OCI-LY7 (cell line): ENCODE data around the gene CACNA2D1.

Source experiments
- EZH2phosphoT487 ChIP-seq: fragments of 200-600 bp; sonication (generic); IDR thresholded peaks from 2 replicates; pipeline ENCODE4 v1.6.1; 2018; ENCODE audit warnings: low read depth, borderline replicate concordance, mild to moderate bottlenecking, mixed run types, antibody characterized with exemption, low read length, moderate library complexity, mixed read lengths
- TF ChIP-seq, protein P1 (sequence below): fragments of 200-600 bp; sonication (generic); conservative IDR thresholded peaks from 2 replicates; pipeline ENCODE4 v1.5.1; 2014; ENCODE audit warnings: mild to moderate bottlenecking, antibody characterized with exemption, low read length, moderate library complexity, mixed read lengths

DNA sequence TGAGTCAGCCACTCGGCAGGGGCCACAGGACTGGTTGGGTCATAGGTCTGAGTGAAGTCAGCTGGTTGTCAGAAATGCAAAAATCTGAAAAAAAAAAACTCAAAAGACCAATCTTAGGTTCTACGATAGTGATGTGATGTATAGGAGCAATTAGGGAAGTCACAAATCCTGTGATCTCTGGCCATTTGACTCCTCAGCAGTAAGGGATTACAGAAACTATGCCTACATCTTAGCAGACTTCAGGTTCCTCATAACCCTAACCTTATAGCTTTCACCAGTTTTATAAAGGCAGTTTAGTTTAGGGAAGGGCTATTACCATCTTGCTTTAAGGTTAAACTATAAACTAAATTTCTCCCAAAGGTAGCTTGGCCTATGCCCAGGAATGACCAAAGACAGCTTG lies 510.6 kb downstream of the CACNA2D1 start:
- TF ChIP-seq, protein P1, sequence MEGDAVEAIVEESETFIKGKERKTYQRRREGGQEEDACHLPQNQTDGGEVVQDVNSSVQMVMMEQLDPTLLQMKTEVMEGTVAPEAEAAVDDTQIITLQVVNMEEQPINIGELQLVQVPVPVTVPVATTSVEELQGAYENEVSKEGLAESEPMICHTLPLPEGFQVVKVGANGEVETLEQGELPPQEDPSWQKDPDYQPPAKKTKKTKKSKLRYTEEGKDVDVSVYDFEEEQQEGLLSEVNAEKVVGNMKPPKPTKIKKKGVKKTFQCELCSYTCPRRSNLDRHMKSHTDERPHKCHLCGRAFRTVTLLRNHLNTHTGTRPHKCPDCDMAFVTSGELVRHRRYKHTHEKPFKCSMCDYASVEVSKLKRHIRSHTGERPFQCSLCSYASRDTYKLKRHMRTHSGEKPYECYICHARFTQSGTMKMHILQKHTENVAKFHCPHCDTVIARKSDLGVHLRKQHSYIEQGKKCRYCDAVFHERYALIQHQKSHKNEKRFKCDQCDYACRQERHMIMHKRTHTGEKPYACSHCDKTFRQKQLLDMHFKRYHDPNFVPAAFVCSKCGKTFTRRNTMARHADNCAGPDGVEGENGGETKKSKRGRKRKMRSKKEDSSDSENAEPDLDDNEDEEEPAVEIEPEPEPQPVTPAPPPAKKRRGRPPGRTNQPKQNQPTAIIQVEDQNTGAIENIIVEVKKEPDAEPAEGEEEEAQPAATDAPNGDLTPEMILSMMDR, result no peak
- TF ChIP-seq EZH2phosphoT487, result no peak
